Esophagus muscularis mucosa (tissue), 4 donors: ENCODE results near the gene DLX5. TPM values are rescaled to one million over a fixed set of nuclear protein-coding genes. Genes with fewer than 3 reads are reported as not detected.
A peak's percentile ranks its signal among the peaks of the same experiment; 100 is the strongest.

Source experiments
- DNase-seq: peaks from one replicate; pipeline ENCODE4 v3.0.0-alpha.2; 2017; ENCODE audit errors: extremely low spot score
- H3K27ac ChIP-seq, 4 donors: fragments of 200-600 bp; sonication (generic); replicated peaks in 1 of 4; 1 replicate in 3 of 4; 2 replicates in 1 of 4; pipeline ENCODE4 v1.5.1; 2016 to 2019; ENCODE audit warnings: mild to moderate bottlenecking in 1 of 4
- H3K27me3 ChIP-seq, 4 donors: fragments of 200-600 bp; sonication (generic); one replicate each; pipeline versions ENCODE4 v1.5.1 to v1.6.0; 2016 to 2019
- H3K36me3 ChIP-seq, 4 donors: fragments of 200-600 bp; sonication (generic); one replicate each; pipeline ENCODE4 v1.5.1; 2016 to 2019
- H3K4me1 ChIP-seq, 4 donors: fragments of 200-600 bp; sonication (generic); one replicate each; pipeline ENCODE4 v1.5.1; 2016 to 2019
- H3K4me3 ChIP-seq, 4 donors: fragments of 200-600 bp; sonication (generic); 1 replicate in 2 of 4; 2 replicates in 2 of 4; pipeline ENCODE4 v1.5.1; 2016 to 2019; ENCODE audit warnings: mild to moderate bottlenecking in 4 of 4, moderate library complexity in 1 of 4
- H3K9me3 ChIP-seq, 4 donors: fragments of 200-600 bp; sonication (generic); 1 replicate in 3 of 4; 2 replicates in 1 of 4; pipeline ENCODE4 v1.5.1; 2016 to 2019
- EP300 ChIP-seq: sonication (generic); formaldehyde crosslinking; IDR thresholded peaks from one replicate; pipeline ENCODE4 v1.6.1; 2017; ENCODE audit warnings: antibody characterized with exemption
- POLR2A ChIP-seq: fragments of 450-650 bp; IDR thresholded peaks from one replicate; pipeline ENCODE4 v1.6.1; 2017; ENCODE audit warnings: antibody characterized with exemption, moderate library complexity, mild to moderate bottlenecking, low read depth
- POLR2AphosphoS5 ChIP-seq, 2 donors: sonication (generic); formaldehyde crosslinking; IDR thresholded peaks; one replicate each; pipeline ENCODE4 v1.6.1; 2017; ENCODE audit warnings: antibody characterized with exemption in 2 of 2
- WGBS: methylation state at CpG from one replicate; pipeline ENCODE4 v1.1.5; 2018; 5-methylcytosine and 5-hydroxymethylcytosine counted together
- intact Hi-C: fragments of 100-400 bp; cut with DNase I; formaldehyde crosslinking; loops from one replicate; pipeline ENCODE4 v1.15.1; 2023
- total RNA-seq, 4 donors: library from RNA; depleted of rRNA; stranded (reverse); fragments of >200 nt; gene quantifications; one replicate each; pipeline versions ENCODE4 v1.1.0 to v1.2.1, GENCODE V29; 2016
- TF ChIP-seq, protein P1 (sequence below), 3 experiments: fragments of 200-600 bp in 2 of 3; fragments of 450-650 bp in 1 of 3; sonication (generic) in 2 of 3; IDR thresholded peaks; one replicate each; pipeline ENCODE4 v1.5.1; 2017 to 2019; ENCODE audit warnings: antibody characterized with exemption in 3 of 3, mild to moderate bottlenecking in 2 of 3, moderate library complexity in 1 of 3

DLX5 gene
- total RNA-seq, 4 donors from 2014 or later = 0.17 to 0.26 TPM; not detected in 2

DNA sequence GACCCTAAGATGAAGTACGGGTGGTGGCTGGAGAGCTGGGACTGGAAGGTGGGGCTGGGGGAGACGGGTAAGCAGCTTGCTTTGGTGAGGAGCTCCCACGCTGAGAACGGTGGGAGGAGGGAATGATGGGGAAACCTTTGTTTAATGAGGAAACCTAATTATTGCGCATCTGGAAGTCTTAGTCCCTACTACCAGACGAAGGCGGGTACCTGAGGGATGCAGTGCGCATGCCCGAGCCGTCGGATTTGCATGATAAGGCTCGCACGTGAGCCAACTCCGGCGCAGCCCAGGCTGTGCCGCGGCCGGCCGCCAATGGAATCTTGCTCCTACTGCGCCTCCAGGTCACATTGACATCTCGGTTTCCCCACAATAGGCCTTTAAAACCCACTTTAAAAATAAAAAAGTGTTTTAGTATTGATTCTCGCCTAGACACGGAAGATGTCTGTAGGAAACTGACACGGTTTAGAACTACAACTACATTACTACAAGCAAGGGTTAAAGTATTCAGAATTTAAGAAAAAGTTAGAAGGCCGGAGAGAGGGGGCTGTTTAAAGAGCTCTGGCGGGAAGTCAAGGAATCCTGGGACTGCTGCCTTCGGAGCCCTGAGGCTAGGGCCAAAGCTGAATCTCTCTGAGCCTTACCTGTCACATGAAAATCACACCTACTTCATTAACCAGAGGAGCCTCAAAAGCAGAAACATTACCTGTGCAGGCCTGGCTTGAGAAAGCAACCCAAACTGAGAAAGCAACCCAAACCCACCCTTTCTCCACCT, 31.4 kb downstream of the DLX5 start:
- intact Hi-C loops = no loop called here

DNA sequence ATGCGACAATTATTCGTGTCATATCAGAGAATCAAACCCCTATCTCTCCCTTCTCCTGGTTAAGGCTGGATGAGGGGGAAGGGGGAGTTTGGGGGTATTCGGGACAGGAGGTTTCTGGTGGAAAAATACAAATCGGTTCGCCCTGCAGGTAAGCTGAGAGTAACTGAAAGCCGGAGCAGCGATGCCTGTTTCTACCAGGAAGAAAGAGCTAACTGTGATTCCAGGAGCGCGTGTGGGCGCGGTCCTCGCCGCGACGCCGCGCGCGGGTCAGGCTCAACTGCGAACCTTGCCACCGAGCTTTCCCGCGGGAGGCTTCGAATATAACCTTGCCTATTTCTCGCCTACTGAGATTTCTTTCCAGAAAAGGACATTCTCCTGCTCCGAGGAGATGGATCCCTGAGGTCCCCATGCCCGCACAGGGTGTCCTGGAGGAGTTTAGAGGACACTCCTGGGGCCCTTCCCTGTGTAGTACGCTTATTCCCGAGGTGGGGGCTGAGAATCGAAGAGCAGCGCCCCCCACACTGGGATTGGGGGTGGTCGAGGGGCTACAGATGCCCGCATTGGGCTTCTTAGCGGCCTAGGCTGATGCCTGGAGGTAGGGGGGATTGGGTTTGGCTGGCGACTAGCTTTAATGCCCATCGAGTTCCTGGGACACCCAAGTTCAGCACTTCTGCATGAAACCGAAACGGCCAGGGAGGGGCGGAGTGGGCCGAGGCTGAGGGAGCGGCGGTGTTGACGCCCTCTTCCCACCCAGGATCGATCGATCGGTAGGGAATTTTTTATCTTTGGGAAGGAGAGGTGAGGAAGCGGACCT, 32.2 kb downstream of the DLX5 start:
- intact Hi-C loops = no loop called here
- TF ChIP-seq, protein P1, sequence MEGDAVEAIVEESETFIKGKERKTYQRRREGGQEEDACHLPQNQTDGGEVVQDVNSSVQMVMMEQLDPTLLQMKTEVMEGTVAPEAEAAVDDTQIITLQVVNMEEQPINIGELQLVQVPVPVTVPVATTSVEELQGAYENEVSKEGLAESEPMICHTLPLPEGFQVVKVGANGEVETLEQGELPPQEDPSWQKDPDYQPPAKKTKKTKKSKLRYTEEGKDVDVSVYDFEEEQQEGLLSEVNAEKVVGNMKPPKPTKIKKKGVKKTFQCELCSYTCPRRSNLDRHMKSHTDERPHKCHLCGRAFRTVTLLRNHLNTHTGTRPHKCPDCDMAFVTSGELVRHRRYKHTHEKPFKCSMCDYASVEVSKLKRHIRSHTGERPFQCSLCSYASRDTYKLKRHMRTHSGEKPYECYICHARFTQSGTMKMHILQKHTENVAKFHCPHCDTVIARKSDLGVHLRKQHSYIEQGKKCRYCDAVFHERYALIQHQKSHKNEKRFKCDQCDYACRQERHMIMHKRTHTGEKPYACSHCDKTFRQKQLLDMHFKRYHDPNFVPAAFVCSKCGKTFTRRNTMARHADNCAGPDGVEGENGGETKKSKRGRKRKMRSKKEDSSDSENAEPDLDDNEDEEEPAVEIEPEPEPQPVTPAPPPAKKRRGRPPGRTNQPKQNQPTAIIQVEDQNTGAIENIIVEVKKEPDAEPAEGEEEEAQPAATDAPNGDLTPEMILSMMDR (IDR thresholded peaks at IDR 0.05) = no peak
- TF ChIP-seq POLR2A (no peak), POLR2AphosphoS5 (IDR thresholded peaks at IDR 0.05) (no peak), EP300 (no peak)
- Histone ChIP-seq H3K4me1 (peaks cover 0 to 24% (median 19%) of the 10 kb centered on the region in 4 donors), H3K36me3 (no peaks in the 10 kb centered on the region), H3K27me3 (peaks cover 4 to 98% (median 59%) of the 10 kb centered on the region in 4 donors), H3K9me3 (no peaks in the 10 kb centered on the region), H3K4me3 (peak overlapping the region in 1 of 4 donors; percentile 4), H3K27ac (no peak overlapping the region)
- 10% methylated on average over 44 of the region's 47 CpGs for WGBS
- peak; percentile 89 for DNase-seq

More for the DNA sequence above, 31.4 kb downstream of the DLX5 start:
- Histone ChIP-seq H3K9me3 (no peaks in the 10 kb centered on the region), H3K36me3 (no peaks in the 10 kb centered on the region), H3K27ac (no peak overlapping the region), H3K27me3 (peaks cover 4 to 100% (median 68%) of the 10 kb centered on the region in 4 donors), H3K4me1 (peaks cover 0 to 32% (median 19%) of the 10 kb centered on the region in 4 donors), H3K4me3 (peak overlapping the region in 1 of 4 donors; percentile 4)
- TF ChIP-seq, protein P1 (IDR thresholded peaks at IDR 0.05) = no peak
- TF ChIP-seq POLR2A = no peak
- TF ChIP-seq POLR2AphosphoS5 (IDR thresholded peaks at IDR 0.05) = no peak
- TF ChIP-seq EP300 = no peak
- peak; percentile 79 for DNase-seq
- WGBS = 12% methylated on average over 27 of the region's 27 CpGs

DNA sequence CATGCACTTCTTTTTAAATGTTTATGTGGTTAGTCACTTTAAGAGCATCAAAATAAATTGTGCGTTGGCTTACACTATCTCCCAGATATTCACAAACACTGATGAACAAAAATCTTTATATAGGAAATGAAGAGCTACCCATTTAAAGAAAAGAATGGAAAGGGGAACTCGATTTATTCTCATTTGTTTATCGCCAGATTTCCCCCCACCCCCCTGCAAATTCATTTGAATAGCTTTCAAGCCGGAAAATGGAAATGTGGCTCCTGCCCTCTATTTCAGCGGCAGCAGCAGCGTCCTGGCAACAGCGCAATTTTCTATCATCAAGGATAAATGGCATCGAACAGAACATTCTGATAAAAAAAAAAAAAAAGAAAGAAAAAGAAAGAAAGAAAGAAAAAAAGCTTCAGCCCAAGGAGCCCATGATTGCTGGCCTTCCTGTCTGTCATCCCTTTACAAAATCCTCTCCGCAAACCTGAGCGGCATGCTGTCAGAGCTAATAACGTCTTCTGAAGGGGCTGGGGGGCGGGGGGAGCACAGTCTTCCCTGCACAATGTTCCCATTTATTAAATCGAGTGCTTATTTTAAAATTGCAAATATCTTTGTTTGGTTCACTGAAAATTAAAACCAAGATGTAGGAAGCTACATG, 33.0 kb downstream of the DLX5 start:
- intact Hi-C loops = no loop called here
- Histone ChIP-seq H3K4me3 (no peak overlapping the region), H3K36me3 (no peaks in the 10 kb centered on the region), H3K4me1 (peaks cover 0 to 21% (median 13%) of the 10 kb centered on the region in 4 donors), H3K27me3 (peaks cover 4 to 98% (median 52%) of the 10 kb centered on the region in 4 donors), H3K9me3 (no peaks in the 10 kb centered on the region), H3K27ac (no peak overlapping the region)
- 9% methylated on average over 13 of the region's 13 CpGs for WGBS
- no peak for TF ChIP-seq POLR2AphosphoS5 (IDR thresholded peaks at IDR 0.05)
- TF ChIP-seq, protein P1 (IDR thresholded peaks at IDR 0.05) = no peak
- DNase-seq = no peak

DNA sequence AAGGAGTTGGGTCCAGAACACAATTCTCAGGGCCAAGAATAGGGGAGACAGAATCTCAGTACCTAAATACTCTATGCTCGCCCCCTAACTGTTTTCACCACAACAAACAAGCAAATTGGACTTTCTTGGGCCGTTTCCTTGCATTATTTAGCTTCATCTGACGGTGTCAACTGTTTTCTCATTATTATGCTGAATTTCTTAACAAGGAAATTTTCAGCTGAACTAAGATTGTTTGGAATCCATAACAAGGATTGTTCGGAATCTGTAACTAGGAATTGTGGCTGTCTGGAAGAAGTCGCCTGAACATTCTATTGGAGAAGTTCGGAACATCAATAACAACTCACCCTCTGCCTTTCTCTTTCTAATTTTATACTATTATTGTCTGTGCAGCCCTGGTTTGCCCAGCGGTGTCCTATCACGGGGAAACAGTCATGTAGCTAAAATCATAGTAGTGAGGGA, 34.7 kb downstream of the DLX5 start:
- H3K4me3 ChIP-seq = no peak overlapping the region
- no peaks in the 10 kb centered on the region for H3K36me3 ChIP-seq
- H3K27ac ChIP-seq = no peak overlapping the region
- TF ChIP-seq POLR2A (no peak), EP300 (no peak), POLR2AphosphoS5 (IDR thresholded peaks at IDR 0.05) (no peak)
- TF ChIP-seq, protein P1 (IDR thresholded peaks at IDR 0.05) = no peak
- peaks cover 4 to 94% (median 42%) of the 10 kb centered on the region in 4 donors for H3K27me3 ChIP-seq
- intact Hi-C loops = no loop called here
- peaks cover 0 to 16% (median 11%) of the 10 kb centered on the region in 4 donors for H3K4me1 ChIP-seq
- WGBS = 17% methylated on average over 8 of the region's 8 CpGs
- DNase-seq = no peak
- H3K9me3 ChIP-seq = no peaks in the 10 kb centered on the region
